H1 (cell line): ENCODE data around the gene GPD1. TPM values are rescaled to one million over a fixed set of nuclear protein-coding genes. Genes with fewer than 3 reads are reported as not detected.

Source experiments
- CTCF ChIA-PET: fragments of 300-600 bp; sonication (Branson Sonifier 250); formaldehyde crosslinking; loops from one replicate; lab custom pipeline; 2021; ENCODE audit not compliant: partially characterized antibody; lab: Charles Lee
- POLR2A ChIA-PET: fragments of 300-600 bp; sonication (Branson Sonifier 250); formaldehyde crosslinking; loops from one replicate; lab custom pipeline; 2021; ENCODE audit warnings: inconsistent platforms; ENCODE audit not compliant: partially characterized antibody; lab: Charles Lee
- DNase-seq, 2 experiments: peaks; one replicate each; pipeline versions ENCODE4 v3.0.0 to v3.0.0-alpha.2; 2010 to 2022; ENCODE audit warnings: low spot score in 2 of 2, low read depth in 1 of 2, mixed read lengths in 1 of 2
- FAIRE-seq: peaks from 2 replicates; lab custom pipeline; 2011; peaks lifted over from hg19 to GRCh38; lab: Jason Lieb, UNC
- H2AFZ ChIP-seq: 2 replicates; pipeline ENCODE4 v1.8.1; 2012; ENCODE audit warnings: low read length, inconsistent platforms
- H2AK5ac ChIP-seq: 2 replicates; pipeline ENCODE4 v1.6.1; 2013; ENCODE audit warnings: low read depth, low read length
- H2BK120ac ChIP-seq: replicated peaks from 2 replicates; pipeline ENCODE3; 2013; ENCODE audit warnings: low read depth, low read length, inconsistent platforms
- H2BK12ac ChIP-seq: 2 replicates; pipeline ENCODE4 v1.6.1; 2013; ENCODE audit warnings: low read depth, low read length
- H2BK15ac ChIP-seq: 2 replicates; pipeline ENCODE4 v1.6.1; 2013; ENCODE audit warnings: low read length
- H2BK20ac ChIP-seq: 2 replicates; pipeline ENCODE4 v1.6.1; 2013; ENCODE audit warnings: low read length
- H2BK5ac ChIP-seq: 2 replicates; pipeline ENCODE4 v1.6.1; 2013; ENCODE audit warnings: low read depth, low read length
- H3K14ac ChIP-seq: 2 replicates; pipeline ENCODE4 v1.6.1; 2013; ENCODE audit warnings: inconsistent platforms; ENCODE audit not compliant: insufficient read length
- H3K18ac ChIP-seq: 2 replicates; pipeline ENCODE4 v1.6.1; 2013; ENCODE audit warnings: low read length; ENCODE audit errors: extremely low read depth
- H3K23ac ChIP-seq: 2 replicates; pipeline ENCODE4 v1.6.1; 2013; ENCODE audit warnings: inconsistent platforms; ENCODE audit not compliant: insufficient read length
- H3K23me2 ChIP-seq: 2 replicates; pipeline ENCODE4 v1.6.1; 2013; ENCODE audit warnings: low read depth, low read length
- H3K27ac ChIP-seq: 2 replicates; pipeline ENCODE4 v1.6.1; 2011; ENCODE audit warnings: low read depth, low read length, inconsistent platforms
- H3K27me3 ChIP-seq, 4 experiments: replicated peaks in 1 of 4; 1 replicate in 1 of 4; 2 replicates in 3 of 4; pipeline versions ENCODE4 v1.6.1 to v1.8.1; 2011 to 2013; ENCODE audit warnings: low read length in 3 of 4, mild to moderate bottlenecking in 3 of 4, inconsistent platforms in 2 of 4, mixed read lengths in 2 of 4, moderate library complexity in 1 of 4; ENCODE audit not compliant: control insufficient read depth in 3 of 4, insufficient read depth in 3 of 4; ENCODE audit errors: extremely low read depth in 1 of 4
- H3K36me3 ChIP-seq, 4 experiments: 2 replicates each; pipeline versions ENCODE4 v1.6.1 to v1.8.1; 2011 to 2013; ENCODE audit warnings: mild to moderate bottlenecking in 4 of 4, low read length in 3 of 4, moderate library complexity in 2 of 4, control low read depth in 1 of 4, inconsistent platforms in 1 of 4; ENCODE audit not compliant: insufficient read depth in 4 of 4, control insufficient read depth in 2 of 4
- H3K4ac ChIP-seq: replicated peaks from 2 replicates; pipeline ENCODE3; 2013; ENCODE audit warnings: low read length, low read depth, mixed read lengths, inconsistent platforms; ENCODE audit not compliant: insufficient read length
- H3K4me1 ChIP-seq, 4 experiments: replicated peaks in 1 of 4; 1 replicate in 1 of 4; 2 replicates in 3 of 4; pipeline versions ENCODE4 v1.6.1 to v1.8.1; 2011 to 2013; ENCODE audit warnings: low read length in 3 of 4, inconsistent platforms in 2 of 4, mixed read lengths in 1 of 4; ENCODE audit not compliant: insufficient read depth in 4 of 4, control insufficient read depth in 3 of 4
- H3K4me2 ChIP-seq, 2 experiments: 2 replicates each; pipeline versions ENCODE4 v1.6.1 to v1.8.1; 2011 to 2013; ENCODE audit warnings: low read depth in 2 of 2, low read length in 2 of 2, control low read depth in 1 of 2, inconsistent platforms in 1 of 2, mild to moderate bottlenecking in 1 of 2; ENCODE audit not compliant: insufficient read depth in 1 of 2
- H3K4me3 ChIP-seq, 4 experiments: fragments of 200-600, 300-600 bp in 1 of 4; sonication (generic), shearing (Covaris generic), sonication (Bioruptor Twin) in 1 of 4; 2 replicates each; pipeline versions ENCODE4 v1.5.1 to v1.8.1; 2011 to 2016; ENCODE audit warnings: low read length in 4 of 4, low read depth in 3 of 4, control low read depth in 2 of 4, inconsistent platforms in 2 of 4, mild to moderate bottlenecking in 2 of 4, mixed read lengths in 1 of 4, moderate library complexity in 1 of 4; ENCODE audit not compliant: insufficient read depth in 2 of 4; ENCODE audit errors: extremely low read depth in 1 of 4
- H3K56ac ChIP-seq: replicated peaks from 2 replicates; pipeline ENCODE3; 2013; ENCODE audit warnings: low read depth, mild to moderate bottlenecking, mixed read lengths, low read length, inconsistent platforms; ENCODE audit not compliant: insufficient read length
- H3K79me1 ChIP-seq: 2 replicates; pipeline ENCODE4 v1.6.1; 2013; ENCODE audit warnings: low read depth, low read length, control low read depth
- H3K79me2 ChIP-seq, 2 experiments: 2 replicates each; pipeline versions ENCODE4 v1.6.1 to v1.8.1; 2012 to 2013; ENCODE audit warnings: low read length in 2 of 2, mild to moderate bottlenecking in 2 of 2, inconsistent platforms in 1 of 2; ENCODE audit not compliant: insufficient read depth in 2 of 2, control insufficient read depth in 1 of 2
- H3K9ac ChIP-seq, 4 experiments: replicated peaks in 1 of 4; 1 replicate in 1 of 4; 2 replicates in 3 of 4; pipeline versions ENCODE4 v1.6.1 to v1.8.1; 2011 to 2013; ENCODE audit warnings: low read depth in 3 of 4, low read length in 3 of 4, control low read depth in 2 of 4, mild to moderate bottlenecking in 2 of 4, moderate library complexity in 2 of 4, inconsistent platforms in 1 of 4; ENCODE audit errors: extremely low read depth in 1 of 4
- H3K9me3 ChIP-seq, 2 experiments: 2 replicates each; pipeline versions ENCODE4 v1.6.1 to v1.8.1; 2012 to 2013; ENCODE audit warnings: mild to moderate bottlenecking in 2 of 2, moderate library complexity in 2 of 2, control low read depth in 1 of 2, inconsistent platforms in 1 of 2, low read depth in 1 of 2, low read length in 1 of 2, mixed read lengths in 1 of 2; ENCODE audit not compliant: insufficient read depth in 2 of 2
- H4K20me1 ChIP-seq, 2 experiments: replicated peaks in 1 of 2; 2 replicates each; pipeline versions ENCODE3 to v1.8.1; 2011 to 2013; ENCODE audit warnings: inconsistent platforms in 2 of 2, low read length in 2 of 2, mild to moderate bottlenecking in 1 of 2; ENCODE audit not compliant: insufficient read depth in 2 of 2, control insufficient read depth in 1 of 2
- H4K5ac ChIP-seq: 2 replicates; pipeline ENCODE4 v1.6.1; 2013; ENCODE audit warnings: low read length, low read depth, mixed read lengths, inconsistent platforms; ENCODE audit not compliant: insufficient read length
- H4K8ac ChIP-seq: 2 replicates; pipeline ENCODE4 v1.8.0; 2013; ENCODE audit warnings: mild to moderate bottlenecking, moderate library complexity, low read length, inconsistent platforms; ENCODE audit not compliant: insufficient read depth; ENCODE audit errors: extremely low read depth
- H4K91ac ChIP-seq: replicated peaks from 2 replicates; pipeline ENCODE3; 2013; ENCODE audit warnings: low read length, mixed read lengths, inconsistent platforms; ENCODE audit not compliant: insufficient read length
- CBX8 ChIP-seq: fragments of 300-800, 300-1000 bp; sonication (generic); IDR thresholded peaks from 2 replicates; pipeline ENCODE4 v1.7.1; 2016; ENCODE audit warnings: low read depth, low read length, borderline replicate concordance
- KDM1A ChIP-seq: fragments of 200-600, 300-600 bp; sonication (generic); IDR thresholded peaks from 2 replicates; pipeline ENCODE4 v1.7.1; 2016; ENCODE audit warnings: mild to moderate bottlenecking, low read length, borderline replicate concordance
- WGBS, 2 experiments: shearing (Covaris generic) in 1 of 2; methylation state at CpG; one replicate each; pipeline versions ENCODE4 v1.1.6 to v1.1.7; 2013 to 2015; ENCODE audit warnings: low lambda C conversion rate in 2 of 2, mixed read lengths in 2 of 2, inconsistent platforms in 1 of 2, low coverage in 1 of 2, missing lambda C conversion rate in 1 of 2; ENCODE audit not compliant: insufficient replicate concordance in 2 of 2, insufficient coverage in 1 of 2, insufficient read length in 1 of 2; ENCODE audit errors: extremely low coverage in 1 of 2, missing lambda C conversion rate in 1 of 2; 5-methylcytosine and 5-hydroxymethylcytosine counted together
- polyA plus RNA-seq, 7 experiments: library from polyadenylated mRNA; depleted of rRNA in 3 of 7; stranded (reverse) in 5 of 7; unstranded in 2 of 7; fragments of >200 nt in 5 of 7; fragments of 200-250 nt in 2 of 7; gene quantifications; 1 replicate in 5 of 7; 2 replicates in 1 of 7; 4 replicates in 1 of 7; pipeline versions ENCODE4 v1.2.1 to v1.2.3, GENCODE V29; 2011 to 2013; ENCODE audit warnings: missing spikeins in 2 of 7, mixed read lengths in 2 of 7
- total RNA-seq: library from RNA; stranded (reverse); fragmentation: NEBNext Ultra II Directional; extraction: Animal tissue kit (Norgen Biotek cat#: 25700); gene quantifications from 2 replicates; pipeline ENCODE4 v1.2.1, GENCODE V29; 2021

Gene GPD1
- total and polyA plus RNA-seq, 2 of the 8 experiments (the other 6 are each of a cell fraction or from before 2014, with no cell fraction given) = 0.45 to 0.74 TPM

DNA sequence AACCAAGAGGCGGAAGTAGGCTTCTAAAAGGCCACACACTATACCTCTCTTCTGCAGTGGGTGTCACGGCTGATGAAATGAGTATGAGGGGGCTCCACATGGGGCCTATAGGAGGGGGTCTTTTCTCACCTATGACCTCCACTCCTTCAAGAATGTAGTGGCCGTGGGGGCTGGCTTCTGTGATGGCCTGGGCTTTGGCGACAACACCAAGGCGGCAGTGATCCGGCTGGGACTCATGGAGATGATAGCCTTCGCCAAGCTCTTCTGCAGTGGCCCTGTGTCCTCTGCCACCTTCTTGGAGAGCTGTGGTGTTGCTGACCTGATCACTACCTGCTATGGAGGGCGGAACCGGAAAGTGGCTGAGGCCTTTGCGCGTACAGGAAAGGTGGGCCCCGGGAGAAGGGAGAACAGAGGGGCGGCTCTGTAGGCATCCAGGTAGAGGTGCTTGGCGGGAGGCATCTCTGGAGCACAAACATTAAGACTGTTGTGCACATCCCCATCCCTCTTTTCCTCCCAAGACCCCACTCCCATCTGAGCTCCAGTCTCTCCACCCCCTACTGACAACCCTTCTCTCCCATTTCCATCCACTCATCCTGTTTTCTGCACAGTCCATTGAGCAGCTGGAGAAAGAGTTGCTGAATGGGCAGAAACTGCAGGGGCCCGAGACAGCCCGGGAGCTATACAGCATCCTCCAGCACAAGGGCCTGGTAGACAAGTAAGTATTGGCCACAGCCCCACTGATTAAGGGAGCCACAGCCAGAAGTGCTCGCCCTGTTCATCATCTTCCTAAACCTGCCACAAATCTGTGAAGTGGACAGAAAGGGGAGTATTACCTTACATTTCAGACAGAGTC lies 3.8 kb downstream of the GPD1 start:
- DNase-seq (no peak), FAIRE-seq (no peak)
- no peak overlapping the region for H3K18ac ChIP-seq
- POLR2A ChIA-PET = interaction anchor here (0.9 to 27.1 kb wide), 3 partner anchors 13 to 27 kb away, joined by 3 to 457 read pairs (median 4); partner anchors contain the start of genes GPD1 and SMARCD1
- no peak overlapping the region for H3K56ac ChIP-seq
- no peak overlapping the region for H4K5ac ChIP-seq
- no peaks in the 10 kb centered on the region for H3K36me3 ChIP-seq
- no peaks in the 10 kb centered on the region for H3K9me3 ChIP-seq
- no peak overlapping the region for H3K9ac ChIP-seq
- H4K20me1 ChIP-seq = peaks cover 0 to 2% of the 10 kb centered on the region in 2 experiments
- H3K14ac ChIP-seq = no peak overlapping the region
- H2BK20ac ChIP-seq = no peak overlapping the region
- H4K8ac ChIP-seq = 0 out of 2 replicates have a peak overlapping the region, but pooled peaks have one; percentile 3
- H3K79me1 ChIP-seq = no peaks in the 10 kb centered on the region
- H2AK5ac ChIP-seq = no peak overlapping the region
- CTCF ChIA-PET = interaction anchor here (0.6 to 32.9 kb wide), 8 partner anchors 9 to 140 kb away, joined by 3 to 625 read pairs (median 3); partner anchors contain the start of gene SMARCD1
- no peak overlapping the region for H4K91ac ChIP-seq
- H2BK15ac ChIP-seq = no peak overlapping the region
- peaks cover 5% of the 10 kb centered on the region for H3K23me2 ChIP-seq
- H3K79me2 ChIP-seq = no peaks in the 10 kb centered on the region
- no peaks in the 10 kb centered on the region for H3K27me3 ChIP-seq
- WGBS, 2 experiments = 92% methylated on average over 16 of the region's 17 CpGs; no CpG with 5 or more reads in 1 of the 2 experiments
- H3K23ac ChIP-seq = no peak overlapping the region
- no peak overlapping the region for H2BK12ac ChIP-seq
- no peak overlapping the region for H2AFZ ChIP-seq
- peaks cover 13 to 21% (median 17%) of the 10 kb centered on the region in 4 experiments for H3K4me1 ChIP-seq
- H3K4me2 ChIP-seq = no peak overlapping the region
- H3K27ac ChIP-seq = no peak overlapping the region
- no peak overlapping the region for H3K4me3 ChIP-seq
- H3K4ac ChIP-seq = no peak overlapping the region
- no peak overlapping the region for H2BK120ac ChIP-seq
- H2BK5ac ChIP-seq = no peak overlapping the region
- TF ChIP-seq CBX8 (no peak), KDM1A (no peak)
